HG03108 (cell line): ENCODE results near the gene ADCYAP1R1.

ENCODE experiments used
- ATAC-seq: cut with Tn5 transposase; IDR thresholded peaks from one replicate; pipeline ENCODE4 v1.9.1; 2021; ENCODE audit warnings: moderate library complexity; ENCODE audit not compliant: unreplicated experiment

Gene ADCYAP1R1

DNA sequence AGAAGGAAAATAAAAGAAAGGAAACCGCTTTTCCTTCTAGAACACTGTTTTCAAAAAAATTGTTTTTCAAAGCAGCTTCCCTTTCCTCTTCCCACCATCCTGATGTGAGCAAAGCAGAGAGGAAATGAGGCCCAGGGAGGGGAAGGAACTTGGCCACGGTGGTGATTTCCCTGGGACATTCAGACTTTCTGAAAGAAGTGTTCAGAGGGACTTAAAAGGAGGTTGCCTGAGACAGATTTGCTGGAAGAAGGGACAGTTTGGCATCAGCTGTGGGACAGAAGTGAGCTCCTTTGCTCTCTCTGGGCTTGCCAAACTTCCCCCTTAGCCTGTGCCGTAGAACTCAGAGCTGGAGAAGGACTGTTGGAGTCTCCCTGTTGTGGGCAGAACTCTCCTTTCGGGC is 30.3 kb downstream of the ADCYAP1R1 start:
- ATAC-seq = no peak

DNA sequence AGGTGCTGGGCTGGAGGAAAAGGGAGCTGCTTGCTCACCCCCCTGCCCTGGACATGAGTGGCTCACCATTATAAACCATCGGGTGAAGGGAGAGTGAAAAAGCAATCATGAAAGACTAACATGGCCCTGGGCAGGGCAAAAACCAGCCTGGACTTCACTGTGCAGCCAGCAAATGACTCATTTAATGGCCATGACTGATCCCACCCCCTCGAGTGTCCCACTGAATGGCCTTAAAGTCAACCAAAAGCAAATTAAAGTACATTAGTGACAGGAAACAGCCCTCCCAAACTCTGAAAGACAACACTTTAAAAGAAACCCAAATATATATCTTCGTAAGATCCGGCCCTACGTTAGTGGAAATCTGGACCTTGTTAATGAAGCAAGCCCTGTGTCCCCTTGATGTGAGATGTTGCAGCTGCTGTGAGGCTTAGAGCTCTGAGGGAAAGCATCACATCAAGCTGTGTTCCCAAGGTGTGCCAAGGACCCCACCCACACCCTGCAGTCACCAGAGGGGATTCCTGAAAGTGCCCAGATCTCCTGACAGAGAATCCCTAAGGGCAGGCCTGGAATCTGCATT is 31.2 kb downstream of the ADCYAP1R1 start:
- no peak for ATAC-seq

DNA sequence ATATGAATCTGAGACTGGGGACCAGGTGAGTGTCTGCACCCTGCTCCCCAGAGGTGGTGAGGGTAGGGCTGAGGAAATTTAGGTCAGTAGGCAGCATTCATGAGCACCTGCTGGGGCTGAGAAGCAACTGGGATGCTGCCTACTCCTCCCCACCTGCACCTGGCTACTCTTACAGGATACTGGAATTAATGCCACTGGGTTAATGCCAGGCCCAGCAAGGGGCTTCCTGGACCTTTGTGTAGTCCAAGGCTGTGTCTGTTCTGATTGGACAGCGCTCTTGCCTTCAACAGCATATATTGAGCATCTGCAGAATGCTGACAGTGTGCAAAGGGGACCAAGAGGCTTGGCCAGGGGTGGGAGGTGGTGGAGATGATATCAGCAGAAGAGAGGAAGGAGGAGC is 32.1 kb downstream of the ADCYAP1R1 start:
- ATAC-seq = no peak

DNA sequence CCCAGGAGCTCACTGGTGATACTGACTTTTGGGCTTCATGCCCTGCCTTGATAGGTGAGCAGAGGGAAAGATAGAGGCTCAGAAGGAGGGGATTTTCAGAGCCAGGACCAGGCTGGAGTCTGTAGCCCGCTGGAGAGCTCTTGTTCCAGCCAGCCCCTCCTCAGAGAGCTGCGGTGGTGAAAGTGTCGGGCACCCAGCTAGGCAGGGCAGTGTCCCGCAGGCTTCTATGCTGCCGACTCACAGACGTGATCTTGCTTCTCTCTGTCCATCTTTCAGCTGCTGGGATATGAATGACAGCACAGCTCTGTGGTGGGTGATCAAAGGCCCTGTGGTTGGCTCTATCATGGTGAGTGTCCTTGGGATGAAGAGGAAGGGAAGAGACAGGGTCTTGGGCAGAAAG is 35.2 kb downstream of the ADCYAP1R1 start:
- ATAC-seq = no peak

DNA sequence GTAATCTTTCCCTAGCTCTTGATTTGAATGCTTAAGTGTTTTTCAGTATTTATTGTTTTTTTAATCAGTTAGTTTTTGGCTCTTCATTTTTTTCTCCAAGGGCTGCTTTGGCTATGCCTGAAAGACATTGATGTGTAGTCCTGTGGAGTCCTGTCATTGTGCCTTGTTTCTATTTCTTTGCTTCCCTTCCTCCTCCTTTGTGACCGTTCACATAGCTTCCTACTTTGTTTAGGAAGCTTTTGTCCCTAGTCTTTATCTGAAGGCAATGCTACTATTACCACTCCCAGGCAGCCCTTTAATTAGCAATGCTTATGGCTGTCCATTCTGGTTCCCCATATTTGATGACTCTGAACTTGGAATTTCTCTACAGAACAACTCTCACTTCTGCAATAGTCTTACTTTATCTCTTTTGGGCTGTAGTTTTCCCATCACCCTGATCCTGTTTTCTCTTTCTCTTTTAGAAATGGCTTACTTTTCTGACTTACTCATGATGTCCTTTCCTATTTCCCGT is 39.9 kb downstream of the ADCYAP1R1 start:
- ATAC-seq = no peak

DNA sequence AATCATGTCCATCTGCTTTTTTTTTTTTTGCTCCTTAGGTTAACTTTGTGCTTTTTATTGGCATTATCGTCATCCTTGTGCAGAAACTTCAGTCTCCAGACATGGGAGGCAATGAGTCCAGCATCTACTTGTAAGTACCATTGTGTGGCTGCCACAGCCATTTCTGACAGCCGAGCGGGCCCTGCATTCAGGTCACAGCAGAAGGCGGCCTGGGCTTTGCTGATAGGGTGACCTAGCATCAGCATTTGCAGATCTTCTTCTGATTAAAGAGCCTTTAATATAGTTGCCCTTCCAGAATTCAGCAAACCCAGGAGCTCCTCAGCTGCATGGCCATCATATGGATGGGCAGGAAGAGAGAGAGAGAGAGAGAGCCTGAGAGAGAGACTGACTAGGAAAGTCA is 40.5 kb downstream of the ADCYAP1R1 start:
- no peak for ATAC-seq

DNA sequence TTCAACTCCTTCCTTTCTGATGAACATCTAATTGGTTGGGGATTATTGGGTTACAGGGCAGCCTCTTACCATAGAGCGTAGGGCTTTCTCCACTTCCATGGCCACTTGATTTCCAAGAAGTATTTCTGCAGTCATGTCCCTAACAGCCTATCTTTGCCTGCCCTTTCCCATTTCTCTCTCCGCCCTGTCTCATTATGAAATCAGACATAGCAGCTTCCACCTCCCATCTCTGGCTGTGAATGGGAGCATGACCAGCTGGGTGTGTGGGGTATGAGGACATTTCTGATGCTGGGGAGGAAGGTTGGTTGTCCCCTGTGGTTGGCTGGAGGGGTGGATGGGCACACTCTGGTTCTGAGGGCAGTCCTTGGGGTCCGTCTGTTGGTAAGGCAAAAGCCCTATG is 41.2 kb downstream of the ADCYAP1R1 start:
- no peak for ATAC-seq

DNA sequence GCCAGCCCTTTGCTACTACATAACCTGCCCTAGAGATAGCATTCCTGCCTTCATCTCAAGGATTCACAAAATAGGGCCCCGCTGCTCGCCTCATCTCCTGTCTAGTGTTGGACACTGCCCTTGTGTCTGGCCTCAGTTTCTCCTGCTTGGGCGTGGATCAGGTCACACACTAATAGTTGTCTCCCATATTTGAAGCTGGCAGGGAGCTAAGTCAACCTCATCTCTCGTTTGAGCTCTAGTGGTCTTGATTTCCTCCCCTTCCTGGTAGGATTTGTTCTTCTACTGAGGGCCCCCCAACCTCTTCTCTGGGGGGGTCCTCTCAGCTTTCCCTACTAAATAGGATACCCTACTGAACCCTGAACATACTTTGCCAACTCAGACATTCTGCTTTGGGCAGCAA is 42.2 kb downstream of the ADCYAP1R1 start:
- no peak for ATAC-seq

DNA sequence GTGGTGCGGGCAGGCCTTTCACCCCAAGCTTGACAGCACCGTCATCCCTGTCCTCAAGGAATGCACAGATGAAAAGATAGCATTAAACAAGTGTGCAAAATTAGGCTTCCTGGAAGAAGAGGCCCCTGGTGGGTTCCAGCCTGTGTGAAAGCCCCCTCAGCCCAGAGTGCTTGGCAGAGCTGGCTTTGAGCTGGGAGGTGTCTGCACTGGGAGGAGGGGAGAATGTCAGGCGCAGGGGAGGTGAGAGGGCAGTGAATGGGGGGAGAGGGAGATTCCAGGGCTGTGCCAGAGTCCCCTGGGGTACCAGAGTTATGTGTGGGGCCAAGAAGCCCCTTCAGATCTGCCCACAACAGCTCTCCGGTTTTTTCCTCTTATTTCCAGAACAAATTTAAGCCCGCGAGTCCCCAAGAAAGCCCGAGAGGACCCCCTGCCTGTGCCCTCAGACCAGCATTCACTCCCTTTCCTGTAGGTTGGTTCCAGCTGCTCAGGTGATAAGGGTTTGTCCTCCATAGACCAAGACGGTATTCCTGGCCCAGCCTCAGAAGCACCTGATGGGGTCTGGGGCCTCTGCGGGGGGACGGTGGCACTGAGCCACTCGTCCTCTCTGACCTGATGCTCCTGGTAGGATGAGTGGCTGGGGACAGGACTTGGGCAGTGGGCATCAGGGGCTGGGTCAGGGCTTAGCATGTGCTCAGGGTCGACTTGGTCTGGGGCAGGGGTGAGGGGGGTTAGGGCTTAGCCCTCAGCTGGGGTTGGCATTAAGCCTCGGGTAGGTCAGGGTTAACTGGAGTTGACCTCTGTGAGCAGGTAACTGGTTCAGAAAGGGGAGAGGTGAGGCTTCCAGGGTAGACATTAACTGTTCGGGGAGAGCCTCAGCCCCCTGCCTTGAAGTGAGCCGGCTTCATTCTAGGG is 43.4 kb downstream of the ADCYAP1R1 start:
- ATAC-seq = no peak

DNA sequence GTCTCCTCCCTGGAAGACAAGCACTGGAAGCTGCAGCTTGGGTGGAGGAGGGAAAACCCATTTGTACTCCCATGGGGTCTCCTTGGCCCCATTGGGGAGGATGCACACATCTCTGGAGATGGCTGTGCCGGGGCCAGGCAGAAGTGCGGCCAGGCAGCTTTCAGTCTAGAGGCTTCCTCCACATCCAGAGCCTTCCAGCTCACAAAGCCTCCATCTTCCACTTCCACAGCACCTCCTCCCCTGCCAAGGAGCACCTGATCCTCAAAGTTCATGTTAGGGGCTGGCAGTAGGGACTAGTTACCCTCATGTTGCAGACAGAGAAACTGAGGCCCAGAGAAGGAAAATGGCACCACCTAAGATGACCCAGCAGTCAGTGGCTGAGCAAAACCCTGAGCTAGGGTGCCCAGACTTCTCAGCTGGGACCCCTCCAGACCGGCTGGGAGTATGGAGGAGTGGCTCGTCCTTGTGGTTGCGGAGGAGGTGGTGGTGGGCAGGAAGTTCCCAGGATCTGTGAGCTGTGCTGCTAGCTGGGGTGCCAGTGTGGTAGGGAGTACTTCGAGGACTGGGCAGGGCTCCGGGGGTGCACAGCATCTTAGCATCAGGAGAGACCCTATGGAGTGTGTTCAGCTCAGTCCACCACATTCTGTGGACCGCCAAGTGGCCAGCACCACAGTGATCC is 44.2 kb downstream of the ADCYAP1R1 start:
- ATAC-seq = no peak

DNA sequence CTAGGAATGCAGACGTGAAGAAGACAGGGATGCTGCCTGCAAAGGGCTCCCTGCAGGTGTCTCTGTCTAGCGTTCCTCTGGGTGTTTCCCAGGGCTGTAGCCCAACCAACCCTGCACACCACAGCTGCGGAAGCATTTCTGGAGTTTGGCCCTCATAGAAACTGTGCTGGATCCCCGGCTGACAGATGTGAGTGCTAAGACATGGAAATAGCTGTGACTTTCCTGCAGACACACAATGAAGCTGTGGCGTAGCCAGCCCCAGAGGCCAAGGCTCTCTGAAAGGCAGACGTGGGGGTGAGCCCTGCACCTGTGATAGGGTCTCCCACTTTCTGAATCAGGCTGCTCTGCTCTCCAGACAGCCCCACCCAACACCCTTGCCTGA is 44.8 kb downstream of the ADCYAP1R1 start:
- ATAC-seq = no peak

DNA sequence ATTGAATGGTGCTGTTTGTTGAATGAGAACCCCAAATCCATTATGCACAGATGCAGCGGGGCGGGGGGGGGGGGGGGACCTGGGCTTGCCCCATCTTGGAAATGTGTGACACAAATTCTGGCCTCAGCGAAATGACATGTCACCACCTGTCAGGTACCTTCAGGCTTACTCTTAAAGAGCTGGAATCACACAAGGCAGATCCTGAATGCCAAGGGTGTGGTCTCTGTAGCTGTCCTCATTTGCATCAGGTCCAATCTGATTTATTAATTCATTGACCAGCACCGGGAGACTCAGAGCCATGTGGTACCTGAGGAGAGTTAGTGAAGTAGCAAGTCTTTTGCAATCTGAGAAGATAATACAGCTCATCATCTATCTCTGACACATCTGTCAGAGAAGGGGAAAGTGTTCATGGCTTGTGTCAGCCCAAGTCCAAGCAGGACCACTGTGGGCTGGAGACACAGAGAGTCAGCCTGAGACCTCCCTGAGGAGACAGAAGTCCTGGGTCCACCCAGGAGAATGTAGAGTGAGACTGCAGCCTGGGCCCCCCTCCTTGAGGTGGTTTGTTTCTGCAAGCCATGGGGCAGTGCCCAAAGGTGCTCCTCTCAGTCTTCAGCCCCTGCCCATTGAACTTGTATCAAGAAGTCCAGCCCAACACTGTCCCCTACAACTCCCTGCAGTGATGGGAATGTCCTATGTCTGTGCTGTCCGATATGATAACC is 46.7 kb downstream of the ADCYAP1R1 start:
- no peak for ATAC-seq

DNA sequence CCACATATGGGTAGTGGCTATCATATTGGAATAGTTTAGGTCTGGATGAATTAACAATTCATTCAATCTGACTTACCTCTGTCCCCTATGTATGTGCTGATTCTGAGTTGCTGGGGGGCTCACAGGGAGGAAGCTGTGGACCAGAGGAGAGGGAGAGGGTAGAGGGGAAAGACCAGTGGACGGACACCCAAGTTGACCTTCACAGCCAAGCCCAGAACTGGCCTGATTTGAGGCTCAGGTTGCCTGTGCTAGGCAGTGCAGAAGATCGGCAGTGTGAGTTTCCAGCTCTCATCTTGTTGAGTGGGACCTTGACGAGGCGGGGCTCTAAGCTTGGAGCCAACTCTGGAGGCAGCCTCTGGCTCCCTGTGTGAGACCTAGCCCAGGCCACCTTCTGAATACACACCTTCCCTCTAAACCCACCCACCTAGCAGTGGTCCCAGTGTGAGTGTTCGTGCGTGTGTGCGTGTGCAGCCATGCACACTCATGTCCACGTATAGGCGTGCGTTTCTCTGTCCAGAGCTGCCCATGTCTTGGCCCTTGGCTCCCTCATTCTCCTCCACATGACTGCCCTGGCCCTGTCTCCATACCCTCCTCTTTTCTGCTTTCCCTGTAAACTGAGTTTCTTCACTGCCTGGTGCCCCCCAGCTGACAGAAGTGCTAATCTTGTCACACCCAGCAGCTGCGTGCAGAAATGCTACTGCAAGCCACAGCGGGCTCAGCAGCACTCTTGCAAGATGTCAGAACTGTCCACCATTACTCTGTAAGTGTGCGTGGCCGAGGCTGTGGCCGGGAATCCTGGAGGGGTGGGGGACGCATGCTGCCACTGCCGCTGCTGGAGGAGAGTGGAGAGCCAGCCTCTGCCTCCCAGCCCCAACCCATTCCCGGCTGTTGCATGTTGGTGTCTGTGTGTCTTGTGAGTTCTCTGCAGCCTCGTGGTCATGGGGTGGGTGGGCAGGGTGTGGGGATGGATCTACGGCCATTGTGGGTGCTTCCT is 47.6 kb downstream of the ADCYAP1R1 start:
- no peak for ATAC-seq

DNA sequence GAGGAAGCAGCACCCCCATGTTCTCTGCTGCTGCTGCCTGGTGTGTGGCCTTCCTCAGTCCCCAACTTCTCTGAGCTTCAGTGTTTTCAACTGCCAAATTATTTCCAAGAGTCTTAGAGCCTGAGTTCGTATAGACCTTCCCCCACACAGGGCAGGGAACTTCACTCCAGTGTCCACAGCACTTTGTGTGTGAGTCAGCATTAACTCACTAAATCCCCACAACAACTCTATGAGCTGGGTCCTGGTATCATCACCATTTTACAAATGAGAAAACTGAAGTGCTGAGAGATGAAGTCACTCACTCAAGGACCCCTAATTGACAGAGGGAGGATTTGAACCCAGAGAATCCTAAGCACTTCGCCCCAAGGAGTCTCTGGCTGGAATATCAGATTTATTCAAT is 48.3 kb downstream of the ADCYAP1R1 start:
- ATAC-seq = no peak

DNA sequence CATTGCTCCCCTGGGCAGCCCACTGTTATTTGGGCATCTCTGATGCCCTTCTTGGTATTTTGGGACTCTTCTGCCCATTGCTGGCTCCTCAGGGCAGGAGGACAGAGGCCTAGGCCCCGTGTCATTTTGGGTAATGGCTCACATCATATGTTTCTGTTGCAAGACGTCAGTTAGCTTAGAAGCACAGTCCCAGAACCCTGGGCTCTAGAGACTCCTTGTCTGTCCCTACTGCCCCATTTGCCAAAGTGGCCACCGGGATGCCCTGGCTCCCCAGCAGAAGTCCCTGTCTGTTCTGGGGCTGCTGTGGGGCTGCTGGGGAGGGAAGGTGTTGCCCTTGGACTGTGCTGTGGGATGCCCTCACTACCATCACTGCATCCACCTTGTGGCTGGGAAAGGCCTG is 48.8 kb downstream of the ADCYAP1R1 start:
- no peak for ATAC-seq

DNA sequence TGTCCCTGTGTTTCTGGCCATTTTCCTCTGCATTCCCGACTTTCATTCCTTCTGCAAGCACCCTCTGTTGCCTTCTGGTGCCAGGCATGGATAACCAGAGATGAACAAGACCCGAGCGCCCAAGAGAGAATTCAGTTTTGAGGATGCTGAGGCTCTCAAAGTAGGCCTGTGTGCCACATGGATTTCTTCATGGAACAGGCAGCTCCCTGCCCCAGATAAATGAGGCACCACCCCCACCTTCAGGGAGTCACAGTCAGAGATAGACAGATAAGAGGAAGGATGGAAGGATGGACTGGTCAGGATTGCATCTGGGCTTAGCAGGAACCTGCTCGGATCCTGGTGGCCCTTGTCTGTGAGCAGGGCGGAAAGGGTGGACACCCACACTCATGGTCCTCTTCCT is 49.4 kb downstream of the ADCYAP1R1 start:
- no peak for ATAC-seq

DNA sequence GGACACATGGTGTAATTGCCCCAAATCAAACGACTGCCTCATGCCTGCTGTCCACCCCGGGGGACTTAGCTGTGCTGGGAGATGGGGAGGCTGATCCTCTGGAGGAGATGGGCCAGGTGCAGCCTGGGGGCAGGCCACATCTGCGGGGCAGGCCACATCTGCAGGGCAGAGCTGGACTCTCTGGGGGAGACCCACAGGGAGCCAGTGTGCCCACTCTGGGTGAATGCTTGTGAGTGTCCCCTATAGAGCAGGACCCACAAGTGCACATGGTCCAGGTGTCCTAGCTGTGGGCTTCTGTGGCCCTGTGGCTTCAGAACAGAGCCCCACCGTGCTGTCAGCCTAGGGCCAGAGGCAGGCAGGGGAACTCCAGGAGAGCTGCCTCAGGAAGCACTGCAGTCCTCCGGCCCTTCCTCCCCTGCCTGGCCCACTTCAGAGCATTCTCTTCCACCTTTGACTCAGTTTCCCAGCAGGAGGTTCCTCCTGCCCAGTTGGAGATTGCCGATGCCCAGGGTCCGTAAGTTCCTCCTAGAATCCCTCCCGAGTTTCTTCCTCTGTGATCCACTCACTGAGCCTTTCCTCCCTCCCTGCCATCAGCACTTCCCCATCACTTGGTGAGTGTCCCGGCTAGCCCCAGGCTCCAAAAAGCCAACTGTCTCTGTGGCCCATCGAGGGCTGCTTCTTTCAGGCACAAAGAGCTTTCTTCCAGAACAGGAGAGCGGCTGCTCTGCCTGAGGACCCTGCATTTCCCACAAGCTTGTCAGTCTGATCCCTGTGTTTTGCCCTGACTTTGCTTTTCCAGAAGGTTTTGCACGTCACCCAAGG is 50.3 kb downstream of the ADCYAP1R1 start:
- no peak for ATAC-seq

DNA sequence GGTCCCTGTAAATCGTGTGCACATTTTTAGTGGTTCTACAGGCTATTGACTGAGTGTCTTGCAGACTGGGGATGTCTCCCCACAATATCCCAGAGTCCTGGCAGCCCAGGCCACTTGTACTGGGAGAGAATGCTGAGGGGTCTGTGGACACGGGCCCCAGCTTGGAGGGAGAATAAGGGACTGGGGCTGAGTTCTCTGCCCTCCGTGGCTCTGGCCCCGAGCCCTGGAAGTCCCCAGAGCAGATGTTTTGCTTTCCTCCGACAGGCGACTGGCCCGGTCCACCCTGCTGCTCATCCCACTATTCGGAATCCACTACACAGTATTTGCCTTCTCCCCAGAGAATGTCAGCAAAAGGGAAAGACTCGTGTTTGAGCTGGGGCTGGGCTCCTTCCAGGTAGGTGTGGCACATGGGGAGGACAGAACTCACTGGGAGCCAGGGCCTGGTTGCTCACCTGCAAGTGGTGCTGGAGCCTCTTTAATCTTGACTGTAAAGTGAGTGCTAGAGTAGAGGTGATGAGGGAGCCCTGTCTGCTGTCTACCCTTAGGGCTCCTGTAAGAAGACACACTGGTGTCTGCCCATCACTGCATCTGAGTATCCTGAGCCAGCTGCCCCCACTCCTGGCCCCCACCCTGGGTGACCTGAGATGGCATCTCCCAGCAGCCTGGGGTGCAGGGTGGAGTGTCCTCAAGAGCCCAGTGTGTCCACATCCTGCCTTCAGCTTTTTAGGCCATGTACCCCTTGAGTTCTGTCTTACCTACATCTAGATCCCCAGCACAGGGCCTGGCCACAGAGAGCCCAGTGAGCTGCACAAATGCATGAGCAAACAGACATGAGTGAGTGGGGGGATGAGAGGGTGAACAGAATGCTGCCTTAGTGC is 51.1 kb downstream of the ADCYAP1R1 start:
- ATAC-seq = no peak
